Omental fat pad (tissue), 4 donors: ENCODE data around the gene ZNF181. TPM values are rescaled to one million over a fixed set of nuclear protein-coding genes. Genes with fewer than 3 reads are reported as not detected.

Experiments used
- ATAC-seq: fragments of 150-250 bp; one replicate; pipeline ENCODE4 v1.9.1; 2016; ENCODE audit warnings: mild to moderate bottlenecking, moderate library complexity; ENCODE audit not compliant: low FRiP score
- DNase-seq: peaks from one replicate; pipeline ENCODE4 v3.0.0-alpha.2; 2019; ENCODE audit warnings: low spot score
- total RNA-seq, 4 donors: library from RNA; depleted of rRNA; stranded (reverse); fragments of >200 nt; gene quantifications; one replicate each; pipeline ENCODE4 v1.1.0, GENCODE V29; 2016
- TF ChIP-seq, protein P1 (sequence below), 3 donors: fragments of 450-650 bp; IDR thresholded peaks; one replicate each; pipeline ENCODE4 v1.5.1; 2016 to 2017; ENCODE audit warnings: antibody characterized with exemption in 3 of 3, mild to moderate bottlenecking in 3 of 3, moderate library complexity in 2 of 3

The ZNF181 gene
- total RNA-seq, 4 donors from 2014 or later: 8.3 to 34.8 (median 17.6) TPM

DNA sequence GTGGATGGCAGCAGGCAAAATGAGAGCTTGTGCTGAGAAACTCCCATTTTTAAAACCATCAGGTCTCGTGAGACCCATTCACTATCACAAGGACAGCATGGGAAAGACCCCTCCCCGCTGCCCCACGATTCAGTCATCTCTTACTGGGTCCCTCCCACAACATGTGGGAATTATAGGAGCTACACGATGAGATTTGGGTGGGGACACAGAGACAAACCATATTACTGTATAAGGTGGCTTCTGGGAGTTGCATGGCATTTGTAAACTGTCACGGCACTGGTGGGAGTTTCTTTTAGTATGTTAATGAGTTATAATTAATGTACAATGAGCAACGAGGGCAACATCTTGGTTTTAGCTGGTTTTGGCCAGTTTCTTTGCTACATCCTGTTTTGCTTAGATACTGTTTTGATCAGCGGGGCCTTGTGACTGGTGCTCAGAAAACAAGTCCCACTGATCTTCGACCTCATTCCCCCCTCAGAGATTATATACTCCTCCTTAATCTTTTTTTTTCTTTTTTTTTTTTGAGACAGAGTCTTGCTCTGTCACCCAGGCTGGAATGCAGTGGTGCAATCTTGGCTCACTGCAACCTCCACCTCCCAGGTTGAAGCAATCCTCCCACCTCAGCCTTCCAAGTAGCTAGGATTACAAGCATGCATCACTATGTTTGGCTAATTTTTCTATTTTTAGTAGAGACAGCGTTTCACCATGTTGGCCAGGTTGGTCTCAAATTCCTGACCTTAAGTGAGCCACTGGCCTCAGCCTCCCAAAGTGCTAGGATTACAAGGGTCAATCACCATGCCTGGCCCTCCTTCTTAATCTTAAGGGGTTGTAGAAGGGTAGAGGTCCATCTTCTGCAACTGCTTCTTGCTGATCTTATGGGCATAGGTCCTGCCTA, 60.3 kb downstream of the ZNF181 start:
- ATAC-seq: peak; percentile 68
- DNase-seq: no peak
- TF ChIP-seq, protein P1, sequence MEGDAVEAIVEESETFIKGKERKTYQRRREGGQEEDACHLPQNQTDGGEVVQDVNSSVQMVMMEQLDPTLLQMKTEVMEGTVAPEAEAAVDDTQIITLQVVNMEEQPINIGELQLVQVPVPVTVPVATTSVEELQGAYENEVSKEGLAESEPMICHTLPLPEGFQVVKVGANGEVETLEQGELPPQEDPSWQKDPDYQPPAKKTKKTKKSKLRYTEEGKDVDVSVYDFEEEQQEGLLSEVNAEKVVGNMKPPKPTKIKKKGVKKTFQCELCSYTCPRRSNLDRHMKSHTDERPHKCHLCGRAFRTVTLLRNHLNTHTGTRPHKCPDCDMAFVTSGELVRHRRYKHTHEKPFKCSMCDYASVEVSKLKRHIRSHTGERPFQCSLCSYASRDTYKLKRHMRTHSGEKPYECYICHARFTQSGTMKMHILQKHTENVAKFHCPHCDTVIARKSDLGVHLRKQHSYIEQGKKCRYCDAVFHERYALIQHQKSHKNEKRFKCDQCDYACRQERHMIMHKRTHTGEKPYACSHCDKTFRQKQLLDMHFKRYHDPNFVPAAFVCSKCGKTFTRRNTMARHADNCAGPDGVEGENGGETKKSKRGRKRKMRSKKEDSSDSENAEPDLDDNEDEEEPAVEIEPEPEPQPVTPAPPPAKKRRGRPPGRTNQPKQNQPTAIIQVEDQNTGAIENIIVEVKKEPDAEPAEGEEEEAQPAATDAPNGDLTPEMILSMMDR (IDR thresholded peaks at IDR 0.05): no peak

Other genes starting within 250 kb of the ZNF181 start
- gene SCGB2B2, start 57.1 kb upstream of the ZNF181 start, total RNA-seq: under 1 TPM in 3 of 4 donors, not detected in 1; 0.37 to 0.88 (median 0.48) TPM
- gene ZNF302, start 56.6 kb upstream of the ZNF181 start, total RNA-seq: 10 to 100 TPM; 11.8 to 40.8 (median 19.9) TPM
- 1 to 10 TPM; 3.5 to 9.9 (median 4.6) TPM for gene ZNF599, start 39.0 kb downstream of the ZNF181 start, total RNA-seq
- 1 to 10 TPM in 2 of 4 donors, under 1 TPM in 2; 0.93 to 3.9 (median 1.5) TPM for gene ZNF30, start 192.7 kb downstream of the ZNF181 start, total RNA-seq
- gene ZNF792, start 230.0 kb downstream of the ZNF181 start, total RNA-seq: 10 to 100 TPM in 2 of 4 donors, 1 to 10 TPM in 2; 3.7 to 29.3 (median 8.7) TPM